Colon (tissue), 2 donors: ENCODE results near the gene ST7.

Experiments used
- FAIRE-seq: peaks from 2 replicates; lab custom pipeline; 2012; peaks lifted over from hg19 to GRCh38; lab: Jason Lieb, UNC
- donor health status: control.
- donor health status: control.

ST7 gene

GRCh38 chr7:117273814-117274225 is 320.5 kb downstream of the ST7 start:
- no peak for FAIRE-seq

- no peak for FAIRE-seq
These were observed 321.6 kb downstream of the ST7 start for GRCh38 chr7:117274951-117275350.

GRCh38 chr7:117277576-117277975 is 324.3 kb downstream of the ST7 start:
- FAIRE-seq: no peak

- FAIRE-seq: no peak
These were observed 324.7 kb downstream of the ST7 start for GRCh38 chr7:117278040-117278439.

GRCh38 chr7:117279203-117279602 is 325.9 kb downstream of the ST7 start:
- FAIRE-seq: no peak
